HG02885 (cell line): ENCODE data around the gene MAPRE3.
"Not testable (repeated sequence)": the region's sequence is repeated elsewhere in the genome, so short reads cannot be mapped to it uniquely, and the experiment has no call there.

Experiments used
- ATAC-seq: cut with Tn5 transposase; IDR thresholded peaks from one replicate; pipeline ENCODE4 v1.9.1; 2021; ENCODE audit warnings: mild to moderate bottlenecking; ENCODE audit not compliant: unreplicated experiment, poor library complexity

The MAPRE3 gene

GRCh38 chr2:26970244-26970927, at the start of gene MAPRE3:
Gene MAPRE3 (plus strand): TSS chr2:26970637. CDS start chr2:27022219, 51,582 bp downstream.
- ATAC-seq: peak; percentile 84

DNA sequence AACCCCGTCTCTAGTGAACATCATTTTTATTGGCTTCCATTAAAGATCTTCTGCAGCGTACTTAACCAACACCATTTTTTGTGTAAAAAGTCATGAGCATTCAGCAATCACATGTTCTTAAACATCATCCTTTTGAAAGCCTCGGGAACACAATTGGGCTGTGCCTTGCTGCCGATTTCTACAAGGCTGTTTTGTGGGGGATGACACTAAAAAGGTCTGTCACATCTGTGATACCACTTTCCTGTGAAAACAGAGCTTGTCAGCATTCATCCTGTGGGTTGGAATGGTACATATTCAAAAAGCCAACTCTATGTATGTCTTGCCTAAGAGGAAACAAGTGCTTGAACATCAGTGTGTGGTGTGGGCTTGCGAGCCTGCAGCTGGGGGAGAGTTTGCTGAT, 49.1 kb upstream of the MAPRE3 start:
- no peak for ATAC-seq

GRCh38 chr2:26922405-26923188, 47.8 kb upstream of the MAPRE3 start:
- ATAC-seq: no peak

GRCh38 chr2:26923189-26923466, 47.3 kb upstream of the MAPRE3 start:
- not testable (repeated sequence) for ATAC-seq

- no peak for ATAC-seq
Measured at GRCh38 chr2:26924731-26925099, 45.7 kb upstream of the MAPRE3 start.

- no peak for ATAC-seq
Measured at GRCh38 chr2:26925100-26925791, 45.2 kb upstream of the MAPRE3 start.

GRCh38 chr2:26927221-26927620, 43.2 kb upstream of the MAPRE3 start:
- ATAC-seq: no peak

- no peak for ATAC-seq
Measured at GRCh38 chr2:26932974-26933373, 37.5 kb upstream of the MAPRE3 start.

DNA sequence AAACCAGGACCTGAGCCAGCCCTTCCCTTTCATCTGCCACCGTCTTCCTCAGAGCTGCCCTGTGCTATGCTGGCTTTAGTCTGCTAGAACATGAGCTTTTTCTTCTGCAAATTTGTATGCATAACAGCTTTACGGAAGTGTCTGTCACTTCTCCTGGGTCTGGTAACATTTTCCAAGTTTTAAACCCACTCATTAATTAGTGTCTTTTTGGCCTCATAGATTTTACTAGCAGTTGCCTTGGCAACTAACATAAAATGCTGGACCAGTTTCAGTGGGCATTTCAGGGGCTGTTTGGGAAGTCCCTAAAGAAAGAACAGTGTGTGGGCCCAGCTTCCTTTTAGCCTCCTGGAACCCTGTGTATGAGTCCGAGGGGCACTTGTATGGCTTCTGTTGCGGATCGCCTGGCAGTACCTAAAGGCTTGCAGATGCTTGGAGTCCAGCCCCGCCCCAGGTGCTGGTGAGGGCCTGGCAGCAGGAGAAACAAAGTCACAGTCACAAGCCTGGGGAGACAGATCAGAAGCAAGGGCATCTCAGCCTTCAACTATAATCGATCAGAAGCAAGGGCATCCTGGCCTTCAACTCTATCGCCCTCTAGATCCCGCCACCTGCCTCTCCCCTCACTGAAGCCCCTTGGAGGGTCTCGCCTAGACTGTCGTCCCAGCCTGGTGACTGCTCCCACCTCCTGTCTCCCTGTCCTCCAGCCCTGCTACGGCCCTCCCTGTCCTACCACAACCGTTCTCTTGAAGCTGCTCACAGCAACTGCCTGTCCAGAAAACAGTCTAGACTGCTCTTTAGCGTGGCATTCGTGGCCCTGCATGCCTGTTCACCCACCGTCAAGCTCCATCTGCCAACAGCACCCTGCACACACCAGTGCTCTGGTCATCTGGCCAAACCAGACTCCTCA, 36.8 kb upstream of the MAPRE3 start:
- ATAC-seq: no peak

DNA sequence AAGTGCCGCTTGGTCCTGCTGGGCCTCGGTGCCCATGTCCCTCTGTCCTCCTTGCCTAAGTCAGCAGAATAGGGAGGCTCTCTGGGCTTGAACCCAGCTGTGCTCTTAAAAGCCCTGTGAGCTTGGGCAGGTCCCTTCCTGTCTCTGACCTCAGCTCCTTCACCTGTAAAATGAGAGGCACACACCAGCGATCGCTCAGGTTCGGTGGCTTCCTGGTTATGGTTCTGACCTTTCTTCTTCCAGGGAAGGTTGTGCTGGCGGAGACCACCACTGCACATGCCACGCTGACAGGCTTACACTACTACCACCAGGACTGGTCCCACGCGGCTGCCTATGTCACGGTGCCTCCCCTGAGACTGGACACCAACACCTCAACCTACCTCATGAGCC, 36.1 kb upstream of the MAPRE3 start:
- no peak for ATAC-seq

DNA sequence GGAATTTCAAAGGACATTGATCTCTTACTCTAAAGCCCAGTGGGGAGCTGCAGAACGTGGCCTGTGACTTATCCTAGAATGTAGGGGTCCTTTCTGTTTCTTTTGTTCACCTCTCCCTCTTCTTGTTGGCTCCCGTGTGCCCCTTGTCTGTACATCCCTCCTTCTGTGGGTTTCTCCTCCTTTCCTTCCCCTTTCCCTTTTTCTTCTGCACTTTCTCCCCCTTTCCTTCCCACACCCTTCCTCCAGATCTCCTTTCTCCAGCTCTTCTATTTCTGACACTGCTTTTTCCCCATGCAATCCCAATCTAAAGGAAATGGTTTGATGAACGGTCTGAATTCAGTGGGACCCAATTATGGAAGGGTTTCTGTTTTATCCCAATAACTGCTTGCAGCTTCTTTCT, 35.5 kb upstream of the MAPRE3 start:
- ATAC-seq: no peak

- ATAC-seq: no peak
Measured at GRCh38 chr2:26936855-26937254, 33.6 kb upstream of the MAPRE3 start.

DNA sequence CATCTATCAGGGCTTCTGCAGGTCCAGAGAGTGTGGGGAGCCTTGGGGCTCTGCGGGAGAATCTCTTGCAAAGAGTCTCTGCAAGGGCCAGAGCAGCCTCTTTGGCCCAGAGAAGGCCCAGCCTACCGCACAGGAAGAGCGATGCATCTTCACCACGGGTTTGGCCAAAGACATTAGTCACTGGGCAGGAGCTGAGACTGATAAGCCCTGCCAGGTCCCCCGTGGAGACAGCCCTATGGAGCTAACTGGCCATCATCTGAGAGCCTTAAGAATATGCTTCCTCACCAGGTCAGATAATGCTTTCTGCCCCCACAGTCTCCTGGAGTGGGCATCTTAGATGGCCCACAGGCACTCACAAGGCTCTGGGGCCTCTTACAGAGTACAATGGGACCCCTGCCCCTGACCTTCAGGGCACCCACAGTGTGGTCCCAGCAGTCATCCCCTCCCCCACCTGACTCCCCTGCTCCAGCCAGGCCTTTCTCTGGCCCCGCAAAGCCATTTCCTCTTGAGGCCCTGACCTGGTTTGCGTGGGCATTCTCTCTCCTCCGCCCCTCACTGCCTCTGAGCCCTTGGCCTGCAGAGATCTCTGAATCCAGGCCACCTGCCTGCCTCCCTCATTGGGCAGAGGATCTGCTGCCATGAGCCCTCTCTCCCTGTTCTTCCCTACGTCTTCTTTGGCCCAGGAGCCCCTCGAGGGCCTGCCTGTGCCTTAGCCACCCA, 31.9 kb upstream of the MAPRE3 start:
- ATAC-seq: no peak

DNA sequence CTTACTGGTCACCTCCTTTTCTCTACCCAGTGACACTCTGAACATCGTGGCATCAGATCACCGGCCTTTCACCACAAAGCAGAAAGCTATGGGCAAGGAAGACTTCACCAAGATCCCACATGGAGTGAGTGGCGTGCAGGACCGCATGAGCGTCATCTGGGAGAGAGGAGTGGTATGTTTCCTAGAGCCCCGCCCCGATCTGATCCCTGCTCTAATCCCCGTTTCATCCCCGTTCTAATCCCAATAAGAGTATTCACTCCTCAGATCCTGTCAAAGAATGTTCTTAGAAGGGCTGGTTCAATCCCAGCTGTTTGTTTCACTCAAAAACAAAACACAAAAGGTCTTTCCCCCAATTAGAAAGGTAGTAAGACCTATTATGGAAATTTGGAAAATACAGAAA, 30.4 kb upstream of the MAPRE3 start:
- no peak for ATAC-seq

DNA sequence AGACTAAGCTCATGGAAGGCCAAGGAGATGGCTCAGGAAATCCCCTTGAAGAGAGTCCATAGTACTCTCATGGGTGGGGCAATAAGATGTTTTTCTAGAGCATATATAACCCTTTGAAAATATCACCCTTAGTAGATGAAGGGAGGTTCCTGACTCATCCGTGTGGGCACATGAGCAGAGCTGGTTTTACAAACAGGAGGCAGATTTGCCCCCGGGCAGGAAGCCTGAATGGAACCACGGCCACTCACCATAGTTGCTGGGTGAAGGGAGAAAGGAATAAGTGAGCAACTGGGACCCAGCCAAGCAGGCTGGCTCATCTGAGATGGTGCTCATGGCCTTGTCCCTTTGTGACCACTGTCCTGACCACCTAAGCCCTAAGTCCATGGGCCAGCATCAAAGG, 29.0 kb upstream of the MAPRE3 start:
- no peak for ATAC-seq

DNA sequence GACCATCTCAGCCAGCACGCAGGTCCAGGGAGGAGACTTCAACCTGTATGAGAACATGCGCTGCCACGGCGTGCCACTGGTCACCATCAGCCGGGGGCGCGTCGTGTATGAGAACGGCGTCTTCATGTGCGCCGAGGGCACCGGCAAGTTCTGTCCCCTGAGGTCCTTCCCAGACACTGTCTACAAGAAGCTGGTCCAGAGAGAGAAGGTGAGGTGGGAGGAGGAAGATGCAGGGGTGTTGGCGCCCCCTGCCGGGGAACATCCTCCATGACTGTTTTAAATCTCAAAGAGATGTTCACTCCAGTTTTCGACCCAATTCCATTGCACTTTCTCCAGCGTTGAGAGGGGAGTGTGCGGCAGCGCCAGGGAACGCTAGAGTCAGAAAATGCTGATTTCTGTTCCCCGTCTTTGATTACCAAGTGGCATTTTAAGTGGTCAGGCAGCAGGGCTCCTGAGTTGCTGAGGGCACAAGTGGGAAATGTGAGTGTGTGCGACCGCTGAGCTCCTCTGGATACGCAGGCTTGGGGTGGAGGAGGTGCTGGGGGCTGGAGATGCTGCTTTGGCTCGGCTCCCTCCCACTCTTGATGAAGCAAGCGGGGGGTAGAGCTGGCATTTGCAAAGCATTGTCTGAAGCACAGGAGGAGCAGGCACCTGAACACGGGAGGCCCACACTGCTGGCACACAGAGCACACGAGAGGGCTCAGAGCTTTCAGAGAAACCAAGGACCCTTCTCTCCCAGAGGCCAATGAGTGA, 27.7 kb upstream of the MAPRE3 start:
- no peak for ATAC-seq

DNA sequence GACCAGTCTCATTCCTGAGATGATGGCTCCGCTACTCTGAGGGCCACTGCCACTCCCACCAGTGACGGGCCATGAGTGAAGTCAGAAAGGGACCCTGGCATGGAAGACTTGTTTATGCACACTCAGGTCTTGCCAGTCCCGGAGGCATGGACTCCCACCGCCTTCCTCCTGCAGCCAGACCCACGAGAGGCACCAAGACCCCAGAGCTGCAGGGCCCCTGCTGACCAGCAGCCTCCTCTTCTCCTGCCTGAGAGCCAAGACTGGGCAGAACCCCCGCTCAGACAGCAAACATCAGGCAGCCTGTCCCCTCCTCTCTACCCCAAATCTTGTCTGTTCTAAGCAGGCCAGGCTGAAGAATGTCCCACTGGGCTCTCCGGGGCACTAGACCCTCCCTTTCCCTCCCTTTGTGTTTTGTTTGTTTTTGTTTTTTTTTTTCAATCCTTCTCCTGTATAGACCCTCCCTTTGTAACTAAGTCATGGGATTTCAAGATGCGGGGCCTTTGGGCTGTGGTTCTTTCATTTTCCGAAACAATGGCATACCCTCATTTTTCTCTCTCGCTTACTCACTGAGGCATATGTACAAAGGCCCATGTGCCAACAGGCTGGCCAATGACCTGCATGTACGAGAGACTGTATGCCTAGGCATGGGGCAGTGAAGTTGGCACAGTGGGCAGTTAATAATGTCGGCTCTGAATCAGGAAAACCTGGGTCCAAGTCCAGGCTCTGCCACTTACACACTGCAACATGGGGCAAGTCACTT, 24.3 kb upstream of the MAPRE3 start:
- no peak for ATAC-seq
